Esophagus muscularis mucosa (tissue), 4 donors: Measurements from ENCODE around the gene SACS. TPM values are rescaled to one million over a fixed set of nuclear protein-coding genes. Genes with fewer than 3 reads are reported as not detected.

ENCODE experiments used
- DNase-seq: peaks from one replicate; pipeline ENCODE4 v3.0.0-alpha.2; 2017; ENCODE audit errors: extremely low spot score
- H3K27ac ChIP-seq, 4 donors: fragments of 200-600 bp; sonication (generic); replicated peaks in 1 of 4; 1 replicate in 3 of 4; 2 replicates in 1 of 4; pipeline ENCODE4 v1.5.1; 2016 to 2019; ENCODE audit warnings: mild to moderate bottlenecking in 1 of 4
- H3K27me3 ChIP-seq, 4 donors: fragments of 200-600 bp; sonication (generic); one replicate each; pipeline versions ENCODE4 v1.5.1 to v1.6.0; 2016 to 2019
- H3K36me3 ChIP-seq, 4 donors: fragments of 200-600 bp; sonication (generic); one replicate each; pipeline ENCODE4 v1.5.1; 2016 to 2019
- H3K4me1 ChIP-seq, 4 donors: fragments of 200-600 bp; sonication (generic); one replicate each; pipeline ENCODE4 v1.5.1; 2016 to 2019
- H3K4me3 ChIP-seq, 4 donors: fragments of 200-600 bp; sonication (generic); 1 replicate in 2 of 4; 2 replicates in 2 of 4; pipeline ENCODE4 v1.5.1; 2016 to 2019; ENCODE audit warnings: mild to moderate bottlenecking in 4 of 4, moderate library complexity in 1 of 4
- H3K9me3 ChIP-seq, 4 donors: fragments of 200-600 bp; sonication (generic); 1 replicate in 3 of 4; 2 replicates in 1 of 4; pipeline ENCODE4 v1.5.1; 2016 to 2019
- CTCF ChIP-seq, 3 experiments: fragments of 200-600 bp in 2 of 3; fragments of 450-650 bp in 1 of 3; sonication (generic) in 2 of 3; IDR thresholded peaks; one replicate each; pipeline ENCODE4 v1.5.1; 2017 to 2019; ENCODE audit warnings: antibody characterized with exemption in 3 of 3, mild to moderate bottlenecking in 2 of 3, moderate library complexity in 1 of 3
- EP300 ChIP-seq: sonication (generic); formaldehyde crosslinking; IDR thresholded peaks from one replicate; pipeline ENCODE4 v1.6.1; 2017; ENCODE audit warnings: antibody characterized with exemption
- POLR2A ChIP-seq: fragments of 450-650 bp; IDR thresholded peaks from one replicate; pipeline ENCODE4 v1.6.1; 2017; ENCODE audit warnings: antibody characterized with exemption, moderate library complexity, mild to moderate bottlenecking, low read depth
- POLR2AphosphoS5 ChIP-seq, 2 donors: sonication (generic); formaldehyde crosslinking; IDR thresholded peaks; one replicate each; pipeline ENCODE4 v1.6.1; 2017; ENCODE audit warnings: antibody characterized with exemption in 2 of 2
- WGBS: methylation state at CpG from one replicate; pipeline ENCODE4 v1.1.5; 2018; 5-methylcytosine and 5-hydroxymethylcytosine counted together
- intact Hi-C: fragments of 100-400 bp; cut with DNase I; formaldehyde crosslinking; loops from one replicate; pipeline ENCODE4 v1.15.1; 2023
- total RNA-seq, 4 donors: library from RNA; depleted of rRNA; stranded (reverse); fragments of >200 nt; gene quantifications; one replicate each; pipeline versions ENCODE4 v1.1.0 to v1.2.1, GENCODE V29; 2016

Gene SACS
- total RNA-seq, 4 donors from 2014 or later, result 45.1 to 70.1 (median 65.3) TPM

GRCh38 chr13:23375001-23375971, 58.2 kb downstream of the SACS start:
- intact Hi-C loops, result loop anchor here (5.0 kb wide), 1 partner anchor 52 kb away; no protein-coding TSS in a partner anchor
- Histone ChIP-seq H3K4me3 (peak overlapping the region; percentile 92 to 99 (median 93)), H3K36me3 (peaks cover 4 to 8% (median 7%) of the 10 kb centered on the region in 4 donors), H3K9me3 (no peaks in the 10 kb centered on the region), H3K4me1 (peaks cover 41 to 74% (median 71%) of the 10 kb centered on the region in 4 donors), H3K27ac (peak overlapping the region; percentile 94 to 96 (median 96)), H3K27me3 (no peaks in the 10 kb centered on the region)
- WGBS, result 0% methylated on average over 7 of the region's 117 CpGs
- DNase-seq, result peak; percentile 99
- TF ChIP-seq CTCF (IDR thresholded peaks at IDR 0.05) (peak; percentile 8 to 20 (median 15)), POLR2AphosphoS5 (IDR thresholded peaks at IDR 0.05) (peak; percentile 67 to 89), POLR2A (no peak), EP300 (no peak)

DNA sequence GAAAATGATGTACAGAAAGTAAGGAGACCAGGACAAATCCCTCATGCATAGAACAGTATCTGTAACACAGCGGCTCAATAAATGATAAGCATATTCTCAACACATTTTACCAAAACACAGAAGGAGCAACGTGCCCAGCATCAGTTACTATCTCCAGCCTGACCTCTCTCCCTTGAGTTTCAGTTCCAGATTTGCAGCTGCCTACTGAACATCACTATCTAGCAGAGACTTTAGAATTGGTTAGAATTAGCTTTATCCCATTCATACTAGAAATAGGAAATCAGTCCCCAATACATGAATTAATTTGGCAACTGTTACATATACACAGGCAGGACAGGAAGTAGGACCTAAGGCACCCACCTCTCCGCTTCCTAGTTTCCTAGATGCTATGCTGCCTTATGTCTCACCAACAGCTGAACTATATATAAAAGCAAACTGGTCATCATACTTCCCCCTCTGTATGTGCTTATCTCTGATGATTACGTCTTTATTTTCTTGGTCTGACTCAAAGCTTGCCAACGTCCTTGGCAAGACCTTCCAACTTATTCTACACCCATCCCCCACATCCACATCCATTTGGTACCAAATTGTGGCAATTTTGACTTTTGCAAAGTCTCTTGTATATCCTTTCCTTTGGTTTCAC, 61.1 kb downstream of the SACS start:
- WGBS, result 38% methylated on average over 5 of the region's 5 CpGs
- Histone ChIP-seq H3K27me3 (no peaks in the 10 kb centered on the region), H3K27ac (no peak overlapping the region), H3K9me3 (no peaks in the 10 kb centered on the region), H3K4me3 (peak overlapping the region in 1 of 4 donors; percentile 18), H3K36me3 (peaks cover 16 to 37% (median 33%) of the 10 kb centered on the region in 4 donors), H3K4me1 (peaks cover 29 to 46% (median 43%) of the 10 kb centered on the region in 4 donors)
- DNase-seq, result no peak
- TF ChIP-seq EP300 (no peak), POLR2AphosphoS5 (IDR thresholded peaks at IDR 0.05) (no peak), POLR2A (no peak), CTCF (IDR thresholded peaks at IDR 0.05) (no peak)
- intact Hi-C loops, result no loop called here

- 89% methylated on average over 6 of the region's 6 CpGs for WGBS
- H3K9me3 ChIP-seq, result no peaks in the 10 kb centered on the region
- peaks cover 49 to 80% (median 76%) of the 10 kb centered on the region in 4 donors for H3K36me3 ChIP-seq
- H3K27me3 ChIP-seq, result no peaks in the 10 kb centered on the region
- peaks cover 10 to 15% (median 11%) of the 10 kb centered on the region in 4 donors for H3K4me1 ChIP-seq
- H3K27ac ChIP-seq, result no peak overlapping the region
- intact Hi-C loops, result no loop called here
- TF ChIP-seq POLR2AphosphoS5 (IDR thresholded peaks at IDR 0.05) (no peak), CTCF (IDR thresholded peaks at IDR 0.05) (no peak), POLR2A (no peak), EP300 (no peak)
- H3K4me3 ChIP-seq, result no peak overlapping the region
- DNase-seq, result no peak
These were observed 65.6 kb downstream of the SACS start for GRCh38 chr13:23367907-23368306.

DNA sequence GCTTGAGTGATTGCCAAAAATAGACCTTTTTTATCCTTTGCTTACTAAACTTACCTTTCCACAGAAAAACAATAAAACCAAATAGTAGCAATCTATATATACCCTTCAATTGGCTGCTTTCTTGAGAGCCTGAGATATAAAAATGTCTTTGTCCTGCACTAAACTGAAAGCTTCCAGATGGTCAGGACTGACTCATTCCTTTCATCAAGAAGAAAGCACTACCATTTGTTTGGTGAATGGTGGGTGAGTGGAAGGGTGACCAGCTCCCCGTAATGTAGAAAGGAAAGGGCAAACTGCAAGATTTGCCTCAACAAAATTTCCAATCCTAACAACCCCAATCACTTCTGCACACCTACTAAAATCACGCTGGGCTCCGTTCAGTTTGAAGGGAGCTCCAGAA, 67.8 kb downstream of the SACS start:
- no peaks in the 10 kb centered on the region for H3K9me3 ChIP-seq
- WGBS, result 93% methylated on average over 3 of the region's 3 CpGs
- DNase-seq, result no peak
- intact Hi-C loops, result no loop called here
- TF ChIP-seq POLR2AphosphoS5 (IDR thresholded peaks at IDR 0.05), result no peak
- TF ChIP-seq EP300, result no peak
- TF ChIP-seq POLR2A, result no peak
- TF ChIP-seq CTCF (IDR thresholded peaks at IDR 0.05), result no peak
- no peaks in the 10 kb centered on the region for H3K27me3 ChIP-seq
- H3K4me3 ChIP-seq, result no peak overlapping the region
- H3K27ac ChIP-seq, result no peak overlapping the region
- H3K36me3 ChIP-seq, result peaks cover 50 to 98% (median 86%) of the 10 kb centered on the region in 4 donors
- H3K4me1 ChIP-seq, result peaks cover 0 to 18% (median 5%) of the 10 kb centered on the region in 4 donors
